ENCODE data around the gene UBE3D.

The UBE3D gene

GRCh38 chr6:82970839-82971238, 94.8 kb downstream of the UBE3D start:
- DNase-seq: no peak
- no peaks in the 10 kb centered on the region for H3K27me3 ChIP-seq
- peaks cover 5% of the 10 kb centered on the region for H3K4me1 ChIP-seq
- TF ChIP-seq CTCF (IDR thresholded peaks at IDR 0.05; ENCODE audit: low read depth, low read length): no peak
- H3K4me3 ChIP-seq (ENCODE audit: low read depth, low read length): no peak overlapping the region
- H3K9me3 ChIP-seq: no peaks in the 10 kb centered on the region
- no peaks in the 10 kb centered on the region for H3K36me3 ChIP-seq

- no peak overlapping the region for H3K4me3 ChIP-seq (ENCODE audit: low read depth, low read length)
- H3K4me1 ChIP-seq: peaks cover 5% of the 10 kb centered on the region
- no peaks in the 10 kb centered on the region for H3K9me3 ChIP-seq
- H3K36me3 ChIP-seq: no peaks in the 10 kb centered on the region
- TF ChIP-seq CTCF (IDR thresholded peaks at IDR 0.05; ENCODE audit: low read depth, low read length): no peak
- DNase-seq: no peak
- H3K27me3 ChIP-seq: no peaks in the 10 kb centered on the region
These were observed 96.9 kb downstream of the UBE3D start for GRCh38 chr6:82968708-82969107.

- no peaks in the 10 kb centered on the region for H3K27me3 ChIP-seq
- H3K4me3 ChIP-seq (ENCODE audit: low read depth, low read length): no peak overlapping the region
- TF ChIP-seq CTCF (IDR thresholded peaks at IDR 0.05; ENCODE audit: low read depth, low read length): no peak
- H3K36me3 ChIP-seq: no peaks in the 10 kb centered on the region
- no peaks in the 10 kb centered on the region for H3K9me3 ChIP-seq
- no peak for DNase-seq
- H3K4me1 ChIP-seq: peaks cover 5% of the 10 kb centered on the region
These were observed 102.3 kb downstream of the UBE3D start for GRCh38 chr6:82963191-82963925.

- H3K4me3 ChIP-seq (ENCODE audit: low read depth, low read length): no peak overlapping the region
- no peaks in the 10 kb centered on the region; the same call in 1 of the 2 replicates for H3K36me3 ChIP-seq
- H3K9me3 ChIP-seq: no peaks in the 10 kb centered on the region
- no peak for DNase-seq
- no peaks in the 10 kb centered on the region for H3K4me1 ChIP-seq
- no peaks in the 10 kb centered on the region for H3K27me3 ChIP-seq
- TF ChIP-seq CTCF (IDR thresholded peaks at IDR 0.05; ENCODE audit: low read depth, low read length): no peak
These were observed 106.2 kb downstream of the UBE3D start for GRCh38 chr6:82959385-82959941.

- H3K4me1 ChIP-seq: no peaks in the 10 kb centered on the region
- no peaks in the 10 kb centered on the region; the same call in 1 of the 2 replicates for H3K36me3 ChIP-seq
- no peak overlapping the region for H3K4me3 ChIP-seq (ENCODE audit: low read depth, low read length)
- H3K9me3 ChIP-seq: no peaks in the 10 kb centered on the region
- DNase-seq: no peak
- H3K27me3 ChIP-seq: no peaks in the 10 kb centered on the region
- TF ChIP-seq CTCF (IDR thresholded peaks at IDR 0.05; ENCODE audit: low read depth, low read length): no peak
These were observed 107.1 kb downstream of the UBE3D start for GRCh38 chr6:82958551-82958950.

- no peak overlapping the region for H3K4me3 ChIP-seq (ENCODE audit: low read depth, low read length)
- H3K4me1 ChIP-seq: no peaks in the 10 kb centered on the region
- no peaks in the 10 kb centered on the region for H3K9me3 ChIP-seq
- no peaks in the 10 kb centered on the region for H3K27me3 ChIP-seq
- TF ChIP-seq CTCF (IDR thresholded peaks at IDR 0.05; ENCODE audit: low read depth, low read length): no peak
- no peak for DNase-seq
- no peaks in the 10 kb centered on the region; the same call in 1 of the 2 replicates for H3K36me3 ChIP-seq
These were observed 107.8 kb downstream of the UBE3D start for GRCh38 chr6:82957868-82958245.

Measured in BE2C (cell line).